GM23338 (cell line): ENCODE data around the gene FOLR1. TPM values are rescaled to one million over a fixed set of nuclear protein-coding genes. Genes with fewer than 3 reads are reported as not detected.

ENCODE experiments used
- ATAC-seq: fragments of 200-7000 bp; cut with Tn5 transposase; 3 replicates; pipeline ENCODE4 v1.9.1; 2020
- DNase-seq: peaks from one replicate; pipeline ENCODE4 v3.0.0-alpha.2; 2015; ENCODE audit warnings: low spot score
- H2AFZ ChIP-seq: fragments of 200-600 bp; sonication (generic); 2 replicates; pipeline ENCODE4 v1.8.0; 2016; ENCODE audit warnings: antibody characterized with exemption, mild to moderate bottlenecking, moderate library complexity
- H3F3A ChIP-seq: fragments of 200-600 bp; sonication (generic); replicated peaks from 2 replicates; pipeline ENCODE4 v1.8.0; 2017; ENCODE audit warnings: antibody characterized with exemption, mixed run types, low read depth
- H3K27ac ChIP-seq: fragments of 200-600 bp; sonication (generic); 2 replicates; pipeline ENCODE4 v1.6.1; 2016; ENCODE audit warnings: low read depth
- H3K27me3 ChIP-seq: fragments of 200-600 bp; sonication (generic); 2 replicates; pipeline ENCODE4 v1.8.0; 2016; ENCODE audit warnings: mild to moderate bottlenecking, mixed run types, moderate library complexity; ENCODE audit not compliant: insufficient read depth
- H3K36me3 ChIP-seq: fragments of 200-600 bp; sonication (generic); 2 replicates; pipeline ENCODE4 v1.8.0; 2016; ENCODE audit warnings: mild to moderate bottlenecking; ENCODE audit not compliant: insufficient read depth
- H3K4me1 ChIP-seq: fragments of 200-600 bp; sonication (generic); 2 replicates; pipeline ENCODE4 v1.8.0; 2016; ENCODE audit warnings: mild to moderate bottlenecking, moderate library complexity; ENCODE audit not compliant: insufficient read depth
- H3K4me2 ChIP-seq: fragments of 200-600 bp; sonication (generic); 2 replicates; pipeline ENCODE4 v1.7.1; 2017; ENCODE audit warnings: mixed run types
- H3K4me3 ChIP-seq: fragments of 200-600 bp; sonication (generic); 2 replicates; pipeline ENCODE4 v1.6.1; 2016; ENCODE audit warnings: mixed run types
- H3K79me2 ChIP-seq: fragments of 200-600 bp; sonication (generic); replicated peaks from 2 replicates; pipeline ENCODE4 v1.8.0; 2017; ENCODE audit warnings: mild to moderate bottlenecking; ENCODE audit not compliant: insufficient read depth
- H3K9me2 ChIP-seq: fragments of 200-600 bp; sonication (generic); 2 replicates; pipeline ENCODE4 v1.8.0; 2017; ENCODE audit not compliant: insufficient read depth
- H4K20me1 ChIP-seq: fragments of 200-600 bp; sonication (generic); replicated peaks from 2 replicates; pipeline ENCODE4 v1.8.0; 2017; ENCODE audit warnings: mild to moderate bottlenecking; ENCODE audit not compliant: insufficient read depth
- H3K27ac Mint-ChIP-seq: 2 replicates; pipeline ENCODE4 v1.8.0; 2020; ENCODE audit warnings: inconsistent platforms, mild to moderate bottlenecking, moderate library complexity, mixed read lengths
- H3K27me3 Mint-ChIP-seq: 3 replicates; pipeline ENCODE4 v1.8.0; 2022; ENCODE audit warnings: low read depth, mild to moderate bottlenecking, moderate library complexity, mixed read lengths, inconsistent platforms; ENCODE audit not compliant: insufficient read depth, poor library complexity
- H3K36me3 Mint-ChIP-seq: 3 replicates; pipeline ENCODE4 v1.8.0; 2021; ENCODE audit warnings: low read depth, mild to moderate bottlenecking, inconsistent platforms, moderate library complexity, mixed read lengths
- H3K4me1 Mint-ChIP-seq: 3 replicates; pipeline ENCODE4 v1.8.0; 2020; ENCODE audit warnings: mild to moderate bottlenecking, inconsistent platforms, mixed read lengths
- H3K4me3 Mint-ChIP-seq: 3 replicates; pipeline ENCODE4 v1.8.0; 2021; ENCODE audit warnings: moderate library complexity, mild to moderate bottlenecking, inconsistent platforms, mixed read lengths
- H3K9me3 Mint-ChIP-seq: 3 replicates; pipeline ENCODE4 v1.8.0; 2020; ENCODE audit warnings: moderate library complexity, mild to moderate bottlenecking, inconsistent platforms, mixed read lengths
- CREB1 ChIP-seq: fragments of 250-450 bp; sonication (Bioruptor Pico); IDR thresholded peaks from 2 replicates; pipeline ENCODE4 v1.5.0; 2020; ENCODE audit warnings: low read depth, mild to moderate bottlenecking, moderate library complexity
- CTCF ChIP-seq, 2 experiments: fragments of 200-600 bp in 1 of 2; sonication (generic) in 1 of 2; conservative IDR thresholded peaks; 2 replicates each; pipeline versions ENCODE4 v1.5.1 to v1.6.1; 2016 to 2017; ENCODE audit warnings: antibody characterized with exemption in 2 of 2, low read depth in 2 of 2, mild to moderate bottlenecking in 2 of 2, moderate library complexity in 1 of 2
- ETS1 ChIP-seq: IDR thresholded peaks from 2 replicates; pipeline ENCODE4 v1.6.1; 2016; ENCODE audit warnings: antibody characterized with exemption
- EZH2 ChIP-seq: fragments of 200-600 bp; sonication (generic); IDR thresholded peaks from one replicate; pipeline ENCODE4 v1.8.0; 2017; ENCODE audit warnings: antibody characterized with exemption, mild to moderate bottlenecking, low read depth; ENCODE audit not compliant: unreplicated experiment
- EZH2phosphoT487 ChIP-seq: fragments of 200-600 bp; sonication (generic); IDR thresholded peaks from one replicate; pipeline ENCODE4 v1.8.1; 2018; ENCODE audit warnings: antibody characterized with exemption; ENCODE audit not compliant: unreplicated experiment
- JUNB ChIP-seq: IDR thresholded peaks from one replicate; pipeline ENCODE4 v1.6.1; 2016; ENCODE audit warnings: antibody characterized with exemption; ENCODE audit not compliant: unreplicated experiment
- NANOG ChIP-seq: IDR thresholded peaks from 2 replicates; pipeline ENCODE4 v1.6.1; 2016; ENCODE audit warnings: antibody characterized with exemption, borderline replicate concordance
- POLR2AphosphoS5 ChIP-seq: IDR thresholded peaks from 2 replicates; pipeline ENCODE4 v1.6.1; 2016; ENCODE audit warnings: antibody characterized with exemption, low read depth
- STAT1 ChIP-seq: IDR thresholded peaks from one replicate; pipeline ENCODE4 v1.6.1; 2016; ENCODE audit warnings: antibody characterized with exemption; ENCODE audit not compliant: unreplicated experiment
- ZNF114 ChIP-seq: fragments of 250-450 bp; sonication (Bioruptor Pico); IDR thresholded peaks from 2 replicates; pipeline ENCODE4 v1.5.0; 2020; ENCODE audit warnings: mild to moderate bottlenecking, moderate library complexity
- ZNF331 ChIP-seq: fragments of 250-450 bp; sonication (Bioruptor Pico); IDR thresholded peaks from 2 replicates; pipeline ENCODE4 v1.5.0; 2020; ENCODE audit warnings: low read depth, mild to moderate bottlenecking, moderate library complexity
- polyA plus RNA-seq: library from polyadenylated mRNA; unstranded; fragments of >200 nt; fragmentation: Nextera tagmentation; extraction: Ambion mirVana; gene quantifications from 2 replicates; pipeline ENCODE4 v1.2.1, GENCODE V29; 2016
- total RNA-seq: library from RNA; depleted of rRNA; stranded (reverse); fragments of >200 nt; shearing (Covaris generic); gene quantifications from 2 replicates; pipeline ENCODE4 v1.2.3, GENCODE V29; 2014
- TF ChIP-seq, protein P1 (sequence below): IDR thresholded peaks from one replicate; pipeline ENCODE4 v1.6.1; 2018; ENCODE audit warnings: antibody characterized with exemption; ENCODE audit not compliant: unreplicated experiment
- TF ChIP-seq, protein P2 (sequence below): fragments of 250-450 bp; sonication (Bioruptor Pico); IDR thresholded peaks from 2 replicates; pipeline ENCODE4 v1.5.0; 2020; ENCODE audit warnings: mild to moderate bottlenecking, moderate library complexity

FOLR1 gene
- total and polyA plus RNA-seq, 2 experiments from 2014 or later = 0.42 TPM; not detected in 1

DNA sequence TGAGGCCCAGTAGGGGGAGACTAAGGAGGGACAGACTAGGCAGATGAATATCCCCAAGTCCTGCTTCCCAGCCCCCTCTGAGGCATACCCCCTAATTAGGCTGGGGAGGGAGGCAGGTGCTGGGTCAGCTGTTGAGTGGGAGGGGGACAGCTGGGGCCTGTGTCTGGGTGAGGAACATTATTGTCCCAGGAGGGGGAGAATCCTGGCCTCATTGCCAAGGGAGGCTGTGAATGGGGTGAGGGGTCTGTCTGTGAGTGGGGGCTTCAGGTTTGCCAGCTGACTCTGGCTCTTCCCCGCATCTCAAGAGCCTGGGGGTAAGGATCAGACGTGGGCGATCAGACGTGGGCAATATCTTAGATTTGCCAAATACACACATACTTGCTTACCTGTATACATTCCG is 34.8 kb downstream of the FOLR1 start:
- peaks cover 25% of the 10 kb centered on the region for H3K4me1 ChIP-seq
- H3K4me3 Mint-ChIP-seq = peak overlapping the region; percentile 91; the same call in 2 of the 3 replicates
- no peak for ATAC-seq
- H2AFZ ChIP-seq = no peak overlapping the region
- H3K79me2 ChIP-seq = peaks cover 20% of the 10 kb centered on the region
- peaks cover 12% of the 10 kb centered on the region for H4K20me1 ChIP-seq
- peaks cover 32% of the 10 kb centered on the region for H3K36me3 Mint-ChIP-seq
- H3F3A ChIP-seq = peaks cover 2% of the 10 kb centered on the region; the same call in 1 of the 2 replicates
- no peak overlapping the region for H3K4me2 ChIP-seq
- H3K36me3 ChIP-seq = no peaks in the 10 kb centered on the region; the same call in 1 of the 2 replicates
- TF ChIP-seq, protein P1, sequence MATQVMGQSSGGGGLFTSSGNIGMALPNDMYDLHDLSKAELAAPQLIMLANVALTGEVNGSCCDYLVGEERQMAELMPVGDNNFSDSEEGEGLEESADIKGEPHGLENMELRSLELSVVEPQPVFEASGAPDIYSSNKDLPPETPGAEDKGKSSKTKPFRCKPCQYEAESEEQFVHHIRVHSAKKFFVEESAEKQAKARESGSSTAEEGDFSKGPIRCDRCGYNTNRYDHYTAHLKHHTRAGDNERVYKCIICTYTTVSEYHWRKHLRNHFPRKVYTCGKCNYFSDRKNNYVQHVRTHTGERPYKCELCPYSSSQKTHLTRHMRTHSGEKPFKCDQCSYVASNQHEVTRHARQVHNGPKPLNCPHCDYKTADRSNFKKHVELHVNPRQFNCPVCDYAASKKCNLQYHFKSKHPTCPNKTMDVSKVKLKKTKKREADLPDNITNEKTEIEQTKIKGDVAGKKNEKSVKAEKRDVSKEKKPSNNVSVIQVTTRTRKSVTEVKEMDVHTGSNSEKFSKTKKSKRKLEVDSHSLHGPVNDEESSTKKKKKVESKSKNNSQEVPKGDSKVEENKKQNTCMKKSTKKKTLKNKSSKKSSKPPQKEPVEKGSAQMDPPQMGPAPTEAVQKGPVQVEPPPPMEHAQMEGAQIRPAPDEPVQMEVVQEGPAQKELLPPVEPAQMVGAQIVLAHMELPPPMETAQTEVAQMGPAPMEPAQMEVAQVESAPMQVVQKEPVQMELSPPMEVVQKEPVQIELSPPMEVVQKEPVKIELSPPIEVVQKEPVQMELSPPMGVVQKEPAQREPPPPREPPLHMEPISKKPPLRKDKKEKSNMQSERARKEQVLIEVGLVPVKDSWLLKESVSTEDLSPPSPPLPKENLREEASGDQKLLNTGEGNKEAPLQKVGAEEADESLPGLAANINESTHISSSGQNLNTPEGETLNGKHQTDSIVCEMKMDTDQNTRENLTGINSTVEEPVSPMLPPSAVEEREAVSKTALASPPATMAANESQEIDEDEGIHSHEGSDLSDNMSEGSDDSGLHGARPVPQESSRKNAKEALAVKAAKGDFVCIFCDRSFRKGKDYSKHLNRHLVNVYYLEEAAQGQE = no peak
- no peak for TF ChIP-seq ZNF331
- no peak for TF ChIP-seq EZH2phosphoT487
- no peak for TF ChIP-seq JUNB
- no peak for TF ChIP-seq CTCF (conservative IDR thresholded peaks at IDR 0.05; ENCODE audit: low read depth in 2 of 2)
- TF ChIP-seq POLR2AphosphoS5 = no peak
- TF ChIP-seq, protein P2, sequence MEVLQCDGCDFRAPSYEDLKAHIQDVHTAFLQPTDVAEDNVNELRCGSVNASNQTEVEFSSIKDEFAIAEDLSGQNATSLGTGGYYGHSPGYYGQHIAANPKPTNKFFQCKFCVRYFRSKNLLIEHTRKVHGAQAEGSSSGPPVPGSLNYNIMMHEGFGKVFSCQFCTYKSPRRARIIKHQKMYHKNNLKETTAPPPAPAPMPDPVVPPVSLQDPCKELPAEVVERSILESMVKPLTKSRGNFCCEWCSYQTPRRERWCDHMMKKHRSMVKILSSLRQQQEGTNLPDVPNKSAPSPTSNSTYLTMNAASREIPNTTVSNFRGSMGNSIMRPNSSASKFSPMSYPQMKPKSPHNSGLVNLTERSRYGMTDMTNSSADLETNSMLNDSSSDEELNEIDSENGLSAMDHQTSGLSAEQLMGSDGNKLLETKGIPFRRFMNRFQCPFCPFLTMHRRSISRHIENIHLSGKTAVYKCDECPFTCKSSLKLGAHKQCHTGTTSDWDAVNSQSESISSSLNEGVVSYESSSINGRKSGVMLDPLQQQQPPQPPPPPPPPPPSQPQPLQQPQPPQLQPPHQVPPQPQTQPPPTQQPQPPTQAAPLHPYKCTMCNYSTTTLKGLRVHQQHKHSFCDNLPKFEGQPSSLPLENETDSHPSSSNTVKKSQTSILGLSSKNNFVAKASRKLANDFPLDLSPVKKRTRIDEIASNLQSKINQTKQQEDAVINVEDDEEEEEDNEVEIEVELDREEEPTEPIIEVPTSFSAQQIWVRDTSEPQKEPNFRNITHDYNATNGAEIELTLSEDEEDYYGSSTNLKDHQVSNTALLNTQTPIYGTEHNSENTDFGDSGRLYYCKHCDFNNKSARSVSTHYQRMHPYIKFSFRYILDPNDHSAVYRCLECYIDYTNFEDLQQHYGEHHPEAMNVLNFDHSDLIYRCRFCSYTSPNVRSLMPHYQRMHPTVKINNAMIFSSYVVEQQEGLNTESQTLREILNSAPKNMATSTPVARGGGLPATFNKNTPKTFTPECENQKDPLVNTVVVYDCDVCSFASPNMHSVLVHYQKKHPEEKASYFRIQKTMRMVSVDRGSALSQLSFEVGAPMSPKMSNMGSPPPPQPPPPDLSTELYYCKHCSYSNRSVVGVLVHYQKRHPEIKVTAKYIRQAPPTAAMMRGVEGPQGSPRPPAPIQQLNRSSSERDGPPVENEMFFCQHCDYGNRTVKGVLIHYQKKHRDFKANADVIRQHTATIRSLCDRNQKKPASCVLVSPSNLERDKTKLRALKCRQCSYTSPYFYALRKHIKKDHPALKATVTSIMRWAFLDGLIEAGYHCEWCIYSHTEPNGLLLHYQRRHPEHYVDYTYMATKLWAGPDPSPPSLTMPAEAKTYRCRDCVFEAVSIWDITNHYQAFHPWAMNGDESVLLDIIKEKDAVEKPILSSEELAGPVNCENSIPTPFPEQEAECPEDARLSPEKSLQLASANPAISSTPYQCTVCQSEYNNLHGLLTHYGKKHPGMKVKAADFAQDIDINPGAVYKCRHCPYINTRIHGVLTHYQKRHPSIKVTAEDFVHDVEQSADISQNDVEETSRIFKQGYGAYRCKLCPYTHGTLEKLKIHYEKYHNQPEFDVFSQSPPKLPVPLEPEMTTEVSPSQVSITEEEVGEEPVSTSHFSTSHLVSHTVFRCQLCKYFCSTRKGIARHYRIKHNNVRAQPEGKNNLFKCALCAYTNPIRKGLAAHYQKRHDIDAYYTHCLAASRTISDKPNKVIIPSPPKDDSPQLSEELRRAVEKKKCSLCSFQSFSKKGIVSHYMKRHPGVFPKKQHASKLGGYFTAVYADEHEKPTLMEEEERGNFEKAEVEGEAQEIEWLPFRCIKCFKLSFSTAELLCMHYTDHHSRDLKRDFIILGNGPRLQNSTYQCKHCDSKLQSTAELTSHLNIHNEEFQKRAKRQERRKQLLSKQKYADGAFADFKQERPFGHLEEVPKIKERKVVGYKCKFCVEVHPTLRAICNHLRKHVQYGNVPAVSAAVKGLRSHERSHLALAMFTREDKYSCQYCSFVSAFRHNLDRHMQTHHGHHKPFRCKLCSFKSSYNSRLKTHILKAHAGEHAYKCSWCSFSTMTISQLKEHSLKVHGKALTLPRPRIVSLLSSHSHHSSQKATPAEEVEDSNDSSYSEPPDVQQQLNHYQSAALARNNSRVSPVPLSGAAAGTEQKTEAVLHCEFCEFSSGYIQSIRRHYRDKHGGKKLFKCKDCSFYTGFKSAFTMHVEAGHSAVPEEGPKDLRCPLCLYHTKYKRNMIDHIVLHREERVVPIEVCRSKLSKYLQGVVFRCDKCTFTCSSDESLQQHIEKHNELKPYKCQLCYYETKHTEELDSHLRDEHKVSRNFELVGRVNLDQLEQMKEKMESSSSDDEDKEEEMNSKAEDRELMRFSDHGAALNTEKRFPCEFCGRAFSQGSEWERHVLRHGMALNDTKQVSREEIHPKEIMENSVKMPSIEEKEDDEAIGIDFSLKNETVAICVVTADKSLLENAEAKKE = no peak
- TF ChIP-seq ETS1 = no peak
- no peak for TF ChIP-seq ZNF114 (CRISPR knock-in tag)
- no peak for TF ChIP-seq NANOG
- no peak for TF ChIP-seq CREB1
- no peak for TF ChIP-seq STAT1
- no peak for TF ChIP-seq EZH2
- peaks cover 27% of the 10 kb centered on the region for H3K4me1 Mint-ChIP-seq
- no peak for DNase-seq
- no peaks in the 10 kb centered on the region for H3K9me2 ChIP-seq
- no peaks in the 10 kb centered on the region for H3K9me3 Mint-ChIP-seq
- no peak overlapping the region for H3K4me3 ChIP-seq
- peaks cover 13% of the 10 kb centered on the region for H3K27me3 Mint-ChIP-seq
- H3K27ac ChIP-seq = no peak overlapping the region
- H3K27ac Mint-ChIP-seq = no peak overlapping the region
- peaks cover 15% of the 10 kb centered on the region; the same call in 1 of the 2 replicates for H3K27me3 ChIP-seq
